ENCODE results near the gene LILRA5. TPM values are rescaled to one million over a fixed set of nuclear protein-coding genes. Genes with fewer than 3 reads are reported as not detected.
"Not testable (repeated sequence)": the region's sequence is repeated elsewhere in the genome, so short reads cannot be mapped to it uniquely, and the experiment has no call there.

Gene LILRA5
- total RNA-seq, 1 donor from 2014 or later: not detected

DNA sequence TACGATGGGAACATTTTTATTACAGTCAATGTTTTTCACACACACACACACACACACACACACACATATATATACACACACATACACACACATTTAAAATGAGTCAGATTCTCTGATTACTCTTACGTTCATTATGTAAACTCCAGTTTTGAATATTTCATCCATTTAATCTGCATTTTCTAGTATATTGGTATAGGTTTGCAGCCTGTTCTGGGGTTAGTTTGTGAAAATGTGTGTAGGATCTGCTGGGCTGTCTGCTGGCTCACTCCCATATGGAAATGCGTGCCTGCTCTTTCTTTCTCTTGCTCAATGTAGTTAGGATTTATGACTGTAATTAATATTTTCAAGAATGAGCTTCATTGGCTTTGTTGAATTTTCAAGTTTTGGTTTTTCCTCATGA is 39.1 kb downstream of the LILRA5 start:
- Histone ChIP-seq H3K4me3 (no peak overlapping the region), H3K36me3 (no peaks in the 10 kb centered on the region), H3K27me3 (no peaks in the 10 kb centered on the region), H3K9me3 (no peaks in the 10 kb centered on the region), H3K4me1 (no peaks in the 10 kb centered on the region), H3K27ac (no peak overlapping the region)
- TF ChIP-seq CTCF (IDR thresholded peaks at IDR 0.05): no peak
- intact Hi-C loops (cut with DNase I): no loop called here
- no peak for DNase-seq (ENCODE audit: low spot score in 2 of 2)

- H3K27me3 ChIP-seq; H3K9me3 ChIP-seq; H3K4me3 ChIP-seq; H3K36me3 ChIP-seq; intact Hi-C loops (cut with DNase I); H3K4me1 ChIP-seq; H3K27ac ChIP-seq: not testable (repeated sequence)
- peak in 1 of 2 donors; percentile 38 for DNase-seq (ENCODE audit: low spot score in 2 of 2)
These were observed 40.8 kb downstream of the LILRA5 start for GRCh38 chr19:54272181-54272580.

GRCh38 chr19:54271587-54271986 is 41.4 kb downstream of the LILRA5 start:
- H3K4me1 ChIP-seq; H3K9me3 ChIP-seq; H3K4me3 ChIP-seq; intact Hi-C loops (cut with DNase I); H3K36me3 ChIP-seq; H3K27me3 ChIP-seq; H3K27ac ChIP-seq: not testable (repeated sequence)
- DNase-seq (ENCODE audit: low spot score in 2 of 2): peak in 1 of 2 donors; percentile 54

GRCh38 chr19:54271106-54271505 is 41.9 kb downstream of the LILRA5 start:
- intact Hi-C loops (cut with DNase I): no loop called here
- no peaks in the 10 kb centered on the region for H3K4me1 ChIP-seq
- DNase-seq (ENCODE audit: low spot score in 2 of 2): peak in 1 of 2 donors; percentile 67
- no peaks in the 10 kb centered on the region for H3K36me3 ChIP-seq
- no peaks in the 10 kb centered on the region for H3K9me3 ChIP-seq
- no peaks in the 10 kb centered on the region for H3K27me3 ChIP-seq
- H3K27ac ChIP-seq: no peak overlapping the region
- no peak for TF ChIP-seq CTCF (IDR thresholded peaks at IDR 0.05)
- no peak overlapping the region for H3K4me3 ChIP-seq

GRCh38 chr19:54268936-54269335 is 44.0 kb downstream of the LILRA5 start:
- Histone ChIP-seq H3K4me3 (no peak overlapping the region), H3K9me3 (no peaks in the 10 kb centered on the region), H3K36me3 (no peaks in the 10 kb centered on the region), H3K27me3 (no peaks in the 10 kb centered on the region), H3K27ac (no peak overlapping the region), H3K4me1 (no peaks in the 10 kb centered on the region)
- intact Hi-C loops (cut with DNase I): no loop called here
- no peak for TF ChIP-seq CTCF (IDR thresholded peaks at IDR 0.05)
- no peak for DNase-seq (ENCODE audit: low spot score in 2 of 2)

DNA sequence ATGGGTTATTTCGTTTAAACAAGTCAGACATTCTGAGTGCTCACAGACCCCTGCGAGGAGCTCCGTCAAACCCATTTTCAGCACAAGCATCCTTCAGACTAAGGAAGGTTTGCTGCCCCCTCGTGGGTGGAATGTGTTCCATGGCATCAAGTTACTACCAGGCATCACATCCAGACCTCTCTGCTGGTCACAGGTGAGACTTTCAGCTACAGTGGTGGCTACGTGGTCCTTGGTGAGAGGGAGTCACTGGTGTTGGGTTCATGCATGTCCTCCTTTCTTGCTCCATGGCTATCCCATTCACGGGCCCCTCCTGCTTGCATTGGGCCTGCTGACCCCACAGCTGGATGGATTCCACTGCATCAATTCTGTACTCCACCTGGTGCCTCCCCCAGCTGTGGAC is 46.8 kb downstream of the LILRA5 start:
- Histone ChIP-seq H3K9me3 (no peaks in the 10 kb centered on the region), H3K36me3 (no peaks in the 10 kb centered on the region), H3K4me3 (no peak overlapping the region), H3K27me3 (no peaks in the 10 kb centered on the region), H3K27ac (no peak overlapping the region), H3K4me1 (no peaks in the 10 kb centered on the region)
- intact Hi-C loops (cut with DNase I): no loop called here
- TF ChIP-seq CTCF (IDR thresholded peaks at IDR 0.05): peak; percentile 33 to 58 (median 37)
- peak in 1 of 2 donors; percentile 75 for DNase-seq (ENCODE audit: low spot score in 2 of 2)

DNA sequence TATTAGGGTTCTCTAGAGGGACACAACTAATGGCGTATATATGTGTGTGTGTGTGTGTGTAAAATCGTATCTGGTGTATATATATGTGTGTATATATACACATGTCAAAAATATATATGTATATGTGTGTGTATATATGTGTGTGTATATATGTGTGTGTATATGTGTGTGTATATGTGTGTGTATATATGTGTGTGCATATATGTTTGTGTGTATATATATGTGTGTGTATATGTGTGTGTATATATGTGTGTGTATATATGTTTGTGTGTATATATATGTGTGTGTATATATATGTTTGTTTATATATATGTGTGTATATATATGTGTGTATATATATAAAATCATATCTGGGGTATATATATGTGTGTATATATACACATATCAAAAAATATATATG is 50.5 kb downstream of the LILRA5 start:
- intact Hi-C loops (cut with DNase I): no loop called here
- Histone ChIP-seq H3K27ac (no peak overlapping the region), H3K9me3 (no peaks in the 10 kb centered on the region), H3K4me3 (no peak overlapping the region), H3K27me3 (no peaks in the 10 kb centered on the region), H3K36me3 (no peaks in the 10 kb centered on the region), H3K4me1 (no peaks in the 10 kb centered on the region)
- TF ChIP-seq CTCF (IDR thresholded peaks at IDR 0.05): no peak
- no peak for DNase-seq (ENCODE audit: low spot score in 2 of 2)

Measured in ascending aorta (tissue), 2 donors.